GM18951 (cell line): ENCODE results near the gene IL23A.
"Not testable (repeated sequence)": the region's sequence is repeated elsewhere in the genome, so short reads cannot be mapped to it uniquely, and the experiment has no call there.

ENCODE experiments used
- POLR2A ChIP-seq: IDR thresholded peaks from 4 replicates; pipeline ENCODE4 v1.6.1; 2011; ENCODE audit warnings: mild to moderate bottlenecking; ENCODE audit not compliant: insufficient read length, insufficient read depth; ENCODE audit errors: extremely low read depth
- in situ Hi-C: fragments of 300-500 bp; cut with MboI; formaldehyde crosslinking; loops from one replicate; pipeline ENCODE4 v1.12.0; 2022; ENCODE audit warnings: low sequenced_read_pairs, mixed read lengths, inconsistent platforms; ENCODE audit not compliant: unreplicated experiment

Gene IL23A

GRCh38 chr12:56334490-56334793 is 4.2 kb upstream of the IL23A start:
- TF ChIP-seq POLR2A: no peak
- in situ Hi-C loops: no loop called here

GRCh38 chr12:56335527-56335926 is 3.2 kb upstream of the IL23A start:
- in situ Hi-C loops: not testable (repeated sequence)

GRCh38 chr12:56336361-56337167 is 2.1 kb upstream of the IL23A start:
- TF ChIP-seq POLR2A: no peak
- in situ Hi-C loops: no loop called here

- no peak for TF ChIP-seq POLR2A
- in situ Hi-C loops: no loop called here
Observed at GRCh38 chr12:56337753-56338251, 882 bp upstream of the IL23A start.

GRCh38 chr12:56339158-56339422 is 406 bp downstream of the IL23A start:
- in situ Hi-C loops: no loop called here
- no peak for TF ChIP-seq POLR2A

- in situ Hi-C loops: no loop called here
- TF ChIP-seq POLR2A: no peak
Observed at GRCh38 chr12:56341616-56342015, 2.9 kb downstream of the IL23A start.

- in situ Hi-C loops: not testable (repeated sequence)
Observed at GRCh38 chr12:56342290-56342689, 3.6 kb downstream of the IL23A start.

- in situ Hi-C loops: no loop called here
- no peak for TF ChIP-seq POLR2A
Observed at GRCh38 chr12:56346675-56347074, 8.0 kb downstream of the IL23A start.

GRCh38 chr12:56347255-56347654 is 8.6 kb downstream of the IL23A start:
- in situ Hi-C loops: not testable (repeated sequence)

- no peak for TF ChIP-seq POLR2A
- in situ Hi-C loops: no loop called here
Observed at GRCh38 chr12:56348776-56349175, 10.1 kb downstream of the IL23A start.

- in situ Hi-C loops: no loop called here
- TF ChIP-seq POLR2A: no peak
Observed at GRCh38 chr12:56350662-56351061, 12.0 kb downstream of the IL23A start.

GRCh38 chr12:56351325-56351724 is 12.6 kb downstream of the IL23A start:
- in situ Hi-C loops: no loop called here
- TF ChIP-seq POLR2A: no peak

GRCh38 chr12:56358836-56359532 is 20.3 kb downstream of the IL23A start:
- peak; percentile 20 for TF ChIP-seq POLR2A
- in situ Hi-C loops: no loop called here

- in situ Hi-C loops: no loop called here
Observed at GRCh38 chr12:56359851-56360767, 21.4 kb downstream of the IL23A start, which contains the start of gene STAT2. TSS of gene STAT2 (minus strand) at chr12:56360107. CDS start at chr12:56356571, 3,536 bp downstream.

More at GRCh38 chr12:56359851-56360767, 21.4 kb downstream of the IL23A start, which contains the start of gene STAT2:
- TF ChIP-seq POLR2A: peak; percentile 95
